HEK293 (cell line): ENCODE measurements around the gene SAE1.

Experiments used
- GLI2 ChIP-seq: fragments of 450-650 bp; formaldehyde crosslinking; IDR thresholded peaks from 2 replicates; pipeline ENCODE4; 2017; ENCODE audit warnings: missing biosample characterization, missing genetic modification characterization, low read depth, borderline replicate concordance
- KLF10 ChIP-seq: fragments of 450-650 bp; IDR thresholded peaks from 2 replicates; pipeline ENCODE4 v1.5.1; 2018; ENCODE audit warnings: missing biosample characterization, mild to moderate bottlenecking, missing genetic modification characterization
- KLF17 ChIP-seq: fragments of 450-650 bp; formaldehyde crosslinking; IDR thresholded peaks from 2 replicates; pipeline ENCODE4 v1.5.1; 2016; ENCODE audit warnings: missing biosample characterization, missing genetic modification characterization
- MEIS1 ChIP-seq: sonication (generic); formaldehyde crosslinking; IDR thresholded peaks from 2 replicates; pipeline ENCODE4 v1.8.1; 2022; ENCODE audit warnings: missing genetic modification reagents, mild to moderate bottlenecking, borderline replicate concordance
- OSR2 ChIP-seq: fragments of 450-650 bp; formaldehyde crosslinking; IDR thresholded peaks from 2 replicates; pipeline ENCODE4 v1.5.1; 2016; ENCODE audit warnings: missing biosample characterization, missing genetic modification characterization
- YY1 ChIP-seq: fragments of 450-650 bp; formaldehyde crosslinking; IDR thresholded peaks from 2 replicates; pipeline ENCODE4 v1.5.1; 2018; ENCODE audit warnings: missing biosample characterization, missing genetic modification characterization
- ZBTB20 ChIP-seq: fragments of 450-650 bp; formaldehyde crosslinking; IDR thresholded peaks from 2 replicates; pipeline ENCODE4 v1.5.1; 2016; ENCODE audit warnings: missing biosample characterization, missing genetic modification characterization
- ZEB2 ChIP-seq: fragments of 450-650 bp; formaldehyde crosslinking; IDR thresholded peaks from 2 replicates; pipeline ENCODE4 v1.5.1; 2016; ENCODE audit warnings: missing biosample characterization, missing genetic modification characterization
- ZNF114 ChIP-seq: fragments of 450-650 bp; formaldehyde crosslinking; IDR thresholded peaks from 2 replicates; pipeline ENCODE4 v1.5.0; 2017; ENCODE audit warnings: missing biosample characterization, missing genetic modification characterization
- ZNF121 ChIP-seq: fragments of 450-650 bp; formaldehyde crosslinking; IDR thresholded peaks from 2 replicates; pipeline ENCODE4 v1.5.1; 2016; ENCODE audit warnings: missing biosample characterization, missing genetic modification characterization
- ZNF133 ChIP-seq: fragments of 450-650 bp; formaldehyde crosslinking; IDR thresholded peaks from 2 replicates; pipeline ENCODE4 v1.5.1; 2016; ENCODE audit warnings: missing biosample characterization, missing genetic modification characterization
- ZNF157 ChIP-seq: fragments of 450-650 bp; formaldehyde crosslinking; IDR thresholded peaks from 2 replicates; pipeline ENCODE4 v1.5.1; 2016; ENCODE audit warnings: missing biosample characterization, missing genetic modification characterization
- ZNF311 ChIP-seq: fragments of 450-650 bp; formaldehyde crosslinking; IDR thresholded peaks from 2 replicates; pipeline ENCODE4 v1.5.1; 2017; ENCODE audit warnings: missing biosample characterization, missing genetic modification characterization, borderline replicate concordance
- ZNF354C ChIP-seq: fragments of 450-650 bp; formaldehyde crosslinking; IDR thresholded peaks from 2 replicates; pipeline ENCODE4 v1.5.1; 2016; ENCODE audit warnings: missing biosample characterization, missing genetic modification characterization, low read depth, borderline replicate concordance
- ZNF426 ChIP-seq: fragments of 450-650 bp; formaldehyde crosslinking; IDR thresholded peaks from 2 replicates; pipeline ENCODE4 v1.5.1; 2017; ENCODE audit warnings: missing biosample characterization, missing genetic modification characterization, mild to moderate bottlenecking, inconsistent platforms, moderate library complexity
- ZNF558 ChIP-seq: fragments of 450-650 bp; formaldehyde crosslinking; IDR thresholded peaks from 2 replicates; pipeline ENCODE4 v1.5.1; 2016; ENCODE audit warnings: missing biosample characterization, missing genetic modification characterization
- ZNF580 ChIP-seq: fragments of 450-650 bp; formaldehyde crosslinking; IDR thresholded peaks from 2 replicates; pipeline ENCODE4 v1.5.1; 2016; ENCODE audit warnings: missing biosample characterization, missing genetic modification characterization
- ZNF596 ChIP-seq: fragments of 450-650 bp; IDR thresholded peaks from 2 replicates; pipeline ENCODE4 v1.5.0; 2018; ENCODE audit warnings: missing biosample characterization, mild to moderate bottlenecking, missing genetic modification characterization, moderate library complexity
- ZNF600 ChIP-seq: fragments of 450-650 bp; formaldehyde crosslinking; IDR thresholded peaks from 2 replicates; pipeline ENCODE4 v1.5.1; 2016; ENCODE audit warnings: missing biosample characterization, missing genetic modification characterization
- ZNF610 ChIP-seq: fragments of 450-650 bp; formaldehyde crosslinking; IDR thresholded peaks from 2 replicates; pipeline ENCODE4 v1.5.1; 2016; ENCODE audit warnings: missing biosample characterization, missing genetic modification characterization, borderline replicate concordance
- ZNF785 ChIP-seq: fragments of 450-650 bp; formaldehyde crosslinking; IDR thresholded peaks from 2 replicates; pipeline ENCODE4 v1.5.1; 2016; ENCODE audit warnings: missing biosample characterization, missing genetic modification characterization
- ZNF791 ChIP-seq: fragments of 450-650 bp; formaldehyde crosslinking; IDR thresholded peaks from 2 replicates; pipeline ENCODE4 v1.5.1; 2016; ENCODE audit warnings: missing biosample characterization, missing genetic modification characterization
- ZNF837 ChIP-seq: fragments of 450-650 bp; formaldehyde crosslinking; IDR thresholded peaks from 2 replicates; pipeline ENCODE4 v1.5.1; 2016; ENCODE audit warnings: missing biosample characterization, missing genetic modification characterization
- TF ChIP-seq, protein P1 (sequence below): fragments of 450-650 bp; formaldehyde crosslinking; optimal IDR thresholded peaks from 2 replicates; pipeline ENCODE3; 2016; ENCODE audit warnings: missing biosample characterization, mild to moderate bottlenecking, missing genetic modification characterization
- TF ChIP-seq, protein P2 (sequence below): fragments of 450-650 bp; formaldehyde crosslinking; IDR thresholded peaks from 2 replicates; pipeline ENCODE4 v1.5.1; 2016; ENCODE audit warnings: missing biosample characterization, missing genetic modification characterization
- TF ChIP-seq, protein P3 (sequence below): fragments of 450-650 bp; formaldehyde crosslinking; IDR thresholded peaks from 2 replicates; pipeline ENCODE4; 2016; ENCODE audit warnings: missing biosample characterization, missing genetic modification characterization
- TF ChIP-seq, protein P4 (sequence below): fragments of 450-650 bp; formaldehyde crosslinking; IDR thresholded peaks from 2 replicates; pipeline ENCODE4 v1.5.1; 2016; ENCODE audit warnings: missing biosample characterization, missing genetic modification characterization
- TF ChIP-seq, protein P5 (sequence below): fragments of 450-650 bp; formaldehyde crosslinking; IDR thresholded peaks from 2 replicates; pipeline ENCODE4 v1.5.1; 2016; ENCODE audit warnings: missing biosample characterization, missing genetic modification characterization
- TF ChIP-seq, protein P6 (sequence below): fragments of 450-650 bp; formaldehyde crosslinking; IDR thresholded peaks from 2 replicates; pipeline ENCODE4 v1.5.1; 2016; ENCODE audit warnings: missing biosample characterization, missing genetic modification characterization

SAE1 gene

GRCh38 chr19:47130589-47131227, at the start of gene SAE1 (continued):
- TF ChIP-seq ZNF157 (no peak), ZNF311 (tag by site-specific recombination) (no peak), GLI2 (tag by site-specific recombination) (no peak), ZNF596 (tag by site-specific recombination) (no peak), ZBTB20 (tag by site-specific recombination) (0 out of 2 replicates have a peak, but pooled peaks have one; percentile 20), ZNF600 (tag by site-specific recombination) (peak; percentile 87), ZNF610 (tag by site-specific recombination) (no peak), YY1 (tag by site-specific recombination) (no peak; the same call in 1 of the 2 replicates), ZNF558 (tag by site-specific recombination) (no peak), ZNF580 (tag by site-specific recombination) (no peak; the same call in 1 of the 2 replicates), KLF17 (tag by site-specific recombination) (peak; percentile 56; the same call in 1 of the 2 replicates), ZEB2 (tag by site-specific recombination) (peak; percentile 77), ZNF133 (tag by site-specific recombination) (no peak), ZNF837 (no peak), ZNF791 (tag by site-specific recombination) (no peak), MEIS1 (CRISPR knock-in tag) (no peak), ZNF354C (tag by site-specific recombination) (no peak), ZNF785 (tag by site-specific recombination) (no peak), OSR2 (tag by site-specific recombination) (no peak), ZNF426 (no peak), KLF10 (tag by site-specific recombination) (no peak; the same call in 1 of the 2 replicates), ZNF114 (tag by site-specific recombination) (no peak), ZNF121 (tag by site-specific recombination) (0 out of 2 replicates have a peak, but pooled peaks have one; percentile 7)
- TF ChIP-seq, protein P1, sequence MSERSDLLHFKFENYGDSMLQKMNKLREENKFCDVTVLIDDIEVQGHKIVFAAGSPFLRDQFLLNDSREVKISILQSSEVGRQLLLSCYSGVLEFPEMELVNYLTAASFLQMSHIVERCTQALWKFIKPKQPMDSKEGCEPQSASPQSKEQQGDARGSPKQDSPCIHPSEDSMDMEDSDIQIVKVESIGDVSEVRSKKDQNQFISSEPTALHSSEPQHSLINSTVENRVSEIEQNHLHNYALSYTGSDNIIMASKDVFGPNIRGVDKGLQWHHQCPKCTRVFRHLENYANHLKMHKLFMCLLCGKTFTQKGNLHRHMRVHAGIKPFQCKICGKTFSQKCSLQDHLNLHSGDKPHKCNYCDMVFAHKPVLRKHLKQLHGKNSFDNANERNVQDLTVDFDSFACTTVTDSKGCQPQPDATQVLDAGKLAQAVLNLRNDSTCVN (tag by site-specific recombination): peak; percentile 78
- TF ChIP-seq, protein P2, sequence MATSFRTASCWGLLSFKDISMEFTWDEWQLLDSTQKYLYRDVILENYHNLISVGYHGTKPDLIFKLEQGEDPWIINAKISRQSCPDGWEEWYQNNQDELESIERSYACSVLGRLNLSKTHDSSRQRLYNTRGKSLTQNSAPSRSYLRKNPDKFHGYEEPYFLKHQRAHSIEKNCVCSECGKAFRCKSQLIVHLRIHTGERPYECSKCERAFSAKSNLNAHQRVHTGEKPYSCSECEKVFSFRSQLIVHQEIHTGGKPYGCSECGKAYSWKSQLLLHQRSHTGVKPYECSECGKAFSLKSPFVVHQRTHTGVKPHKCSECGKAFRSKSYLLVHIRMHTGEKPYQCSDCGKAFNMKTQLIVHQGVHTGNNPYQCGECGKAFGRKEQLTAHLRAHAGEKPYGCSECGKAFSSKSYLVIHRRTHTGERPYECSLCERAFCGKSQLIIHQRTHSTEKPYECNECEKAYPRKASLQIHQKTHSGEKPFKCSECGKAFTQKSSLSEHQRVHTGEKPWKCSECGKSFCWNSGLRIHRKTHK (tag by site-specific recombination): no peak
- TF ChIP-seq, protein P3, sequence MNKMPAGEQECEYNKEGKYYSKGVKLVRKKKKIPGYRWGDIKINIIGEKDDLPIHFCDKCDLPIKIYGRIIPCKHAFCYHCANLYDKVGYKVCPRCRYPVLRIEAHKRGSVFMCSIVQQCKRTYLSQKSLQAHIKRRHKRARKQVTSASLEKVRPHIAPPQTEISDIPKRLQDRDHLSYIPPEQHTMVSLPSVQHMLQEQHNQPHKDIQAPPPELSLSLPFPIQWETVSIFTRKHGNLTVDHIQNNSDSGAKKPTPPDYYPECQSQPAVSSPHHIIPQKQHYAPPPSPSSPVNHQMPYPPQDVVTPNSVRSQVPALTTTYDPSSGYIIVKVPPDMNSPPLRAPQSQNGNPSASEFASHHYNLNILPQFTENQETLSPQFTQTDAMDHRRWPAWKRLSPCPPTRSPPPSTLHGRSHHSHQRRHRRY (tag by site-specific recombination): no peak
- TF ChIP-seq, protein P4, sequence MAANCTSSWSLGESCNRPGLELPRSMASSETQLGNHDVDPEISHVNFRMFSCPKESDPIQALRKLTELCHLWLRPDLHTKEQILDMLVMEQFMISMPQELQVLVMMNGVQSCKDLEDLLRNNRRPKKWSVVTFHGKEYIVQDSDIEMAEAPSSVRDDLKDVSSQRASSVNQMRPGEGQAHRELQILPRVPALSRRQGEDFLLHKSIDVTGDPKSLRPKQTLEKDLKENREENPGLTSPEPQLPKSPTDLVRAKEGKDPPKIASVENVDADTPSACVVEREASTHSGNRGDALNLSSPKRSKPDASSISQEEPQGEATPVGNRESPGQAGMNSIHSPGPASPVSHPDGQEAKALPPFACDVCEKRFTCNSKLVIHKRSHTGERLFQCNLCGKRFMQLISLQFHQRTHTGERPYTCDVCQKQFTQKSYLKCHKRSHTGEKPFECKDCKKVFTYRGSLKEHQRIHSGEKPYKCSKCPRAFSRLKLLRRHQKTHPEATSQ: no peak
- TF ChIP-seq, protein P5, sequence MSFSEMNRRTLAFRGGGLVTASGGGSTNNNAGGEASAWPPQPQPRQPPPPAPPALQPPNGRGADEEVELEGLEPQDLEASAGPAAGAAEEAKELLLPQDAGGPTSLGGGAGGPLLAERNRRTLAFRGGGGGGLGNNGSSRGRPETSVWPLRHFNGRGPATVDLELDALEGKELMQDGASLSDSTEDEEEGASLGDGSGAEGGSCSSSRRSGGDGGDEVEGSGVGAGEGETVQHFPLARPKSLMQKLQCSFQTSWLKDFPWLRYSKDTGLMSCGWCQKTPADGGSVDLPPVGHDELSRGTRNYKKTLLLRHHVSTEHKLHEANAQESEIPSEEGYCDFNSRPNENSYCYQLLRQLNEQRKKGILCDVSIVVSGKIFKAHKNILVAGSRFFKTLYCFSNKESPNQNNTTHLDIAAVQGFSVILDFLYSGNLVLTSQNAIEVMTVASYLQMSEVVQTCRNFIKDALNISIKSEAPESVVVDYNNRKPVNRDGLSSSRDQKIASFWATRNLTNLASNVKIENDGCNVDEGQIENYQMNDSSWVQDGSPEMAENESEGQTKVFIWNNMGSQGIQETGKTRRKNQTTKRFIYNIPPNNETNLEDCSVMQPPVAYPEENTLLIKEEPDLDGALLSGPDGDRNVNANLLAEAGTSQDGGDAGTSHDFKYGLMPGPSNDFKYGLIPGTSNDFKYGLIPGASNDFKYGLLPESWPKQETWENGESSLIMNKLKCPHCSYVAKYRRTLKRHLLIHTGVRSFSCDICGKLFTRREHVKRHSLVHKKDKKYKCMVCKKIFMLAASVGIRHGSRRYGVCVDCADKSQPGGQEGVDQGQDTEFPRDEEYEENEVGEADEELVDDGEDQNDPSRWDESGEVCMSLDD (tag by site-specific recombination): no peak; the same call in 1 of the 2 replicates
- TF ChIP-seq, protein P6, sequence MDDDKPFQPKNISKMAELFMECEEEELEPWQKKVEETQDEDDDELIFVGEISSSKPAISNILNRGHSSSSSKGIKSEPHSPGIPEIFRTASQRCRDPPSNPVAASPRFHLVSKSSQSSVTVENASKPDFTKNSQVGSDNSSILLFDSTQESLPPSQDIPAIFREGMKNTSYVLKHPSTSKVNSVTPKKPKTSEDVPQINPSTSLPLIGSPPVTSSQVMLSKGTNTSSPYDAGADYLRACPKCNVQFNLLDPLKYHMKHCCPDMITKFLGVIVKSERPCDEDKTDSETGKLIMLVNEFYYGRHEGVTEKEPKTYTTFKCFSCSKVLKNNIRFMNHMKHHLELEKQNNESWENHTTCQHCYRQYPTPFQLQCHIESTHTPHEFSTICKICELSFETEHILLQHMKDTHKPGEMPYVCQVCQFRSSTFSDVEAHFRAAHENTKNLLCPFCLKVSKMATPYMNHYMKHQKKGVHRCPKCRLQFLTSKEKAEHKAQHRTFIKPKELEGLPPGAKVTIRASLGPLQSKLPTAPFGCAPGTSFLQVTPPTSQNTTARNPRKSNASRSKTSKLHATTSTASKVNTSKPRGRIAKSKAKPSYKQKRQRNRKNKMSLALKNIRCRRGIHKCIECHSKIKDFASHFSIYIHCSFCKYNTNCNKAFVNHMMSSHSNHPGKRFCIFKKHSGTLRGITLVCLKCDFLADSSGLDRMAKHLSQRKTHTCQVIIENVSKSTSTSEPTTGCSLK (tag by site-specific recombination): no peak
